GM12873 (cell line): ENCODE results near the gene FALEC.

Experiments
- TF ChIP-seq, protein P1 (sequence below): IDR thresholded peaks from 2 replicates; pipeline ENCODE4 v1.5.1; 2012; ENCODE audit warnings: low read depth, mild to moderate bottlenecking, moderate library complexity, low read length, control low read depth; ENCODE audit not compliant: insufficient read depth; ENCODE audit errors: missing control alignments

The FALEC gene

DNA sequence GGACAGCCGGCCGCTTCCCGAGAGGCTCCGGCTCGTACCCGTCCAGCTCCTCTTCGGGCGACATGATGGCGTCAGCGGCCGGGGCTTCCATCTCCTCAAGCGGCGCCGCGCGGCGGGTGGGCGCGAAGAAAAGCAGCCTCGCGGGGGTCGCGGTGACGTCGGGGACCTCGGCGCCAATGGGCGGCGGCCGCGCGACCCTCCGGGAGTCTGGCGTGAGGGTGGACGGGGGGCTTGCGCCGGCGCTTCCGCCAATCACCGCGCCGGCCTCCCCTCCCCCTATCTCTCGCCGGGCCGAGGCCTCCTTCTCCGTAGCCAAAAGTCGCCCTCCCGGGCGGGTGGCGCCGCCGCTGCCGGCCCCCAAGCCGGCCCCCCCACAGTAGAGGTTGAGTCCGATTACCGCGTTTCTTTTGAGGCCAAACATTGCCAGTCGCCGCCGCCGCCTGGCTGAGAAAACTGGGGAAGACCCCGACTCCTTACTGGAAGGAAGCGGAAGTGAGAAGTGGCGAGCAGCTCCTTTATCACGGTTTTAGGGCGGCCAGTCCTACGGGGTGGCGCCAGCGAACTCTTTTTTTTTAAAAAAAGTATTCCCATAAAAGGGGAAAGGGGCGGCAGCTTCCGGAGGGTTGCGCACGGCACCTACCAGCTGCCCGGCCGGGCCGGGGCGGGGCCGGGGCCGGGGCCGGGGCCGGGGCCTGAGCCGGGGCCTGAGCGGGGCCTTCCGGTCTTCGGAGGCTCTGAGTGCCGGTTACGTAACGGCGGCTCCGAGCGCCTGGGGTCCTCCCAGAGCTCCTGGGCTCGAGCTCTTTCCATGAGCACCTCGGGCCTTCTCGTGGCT, 63.8 kb downstream of the FALEC start, which contains the start of gene MCL1:
TSS of gene MCL1 (minus strand) at position 501 of the 835 bp plus-strand sequence. CDS start at position 421, 80 bp downstream.
- TF ChIP-seq, protein P1, sequence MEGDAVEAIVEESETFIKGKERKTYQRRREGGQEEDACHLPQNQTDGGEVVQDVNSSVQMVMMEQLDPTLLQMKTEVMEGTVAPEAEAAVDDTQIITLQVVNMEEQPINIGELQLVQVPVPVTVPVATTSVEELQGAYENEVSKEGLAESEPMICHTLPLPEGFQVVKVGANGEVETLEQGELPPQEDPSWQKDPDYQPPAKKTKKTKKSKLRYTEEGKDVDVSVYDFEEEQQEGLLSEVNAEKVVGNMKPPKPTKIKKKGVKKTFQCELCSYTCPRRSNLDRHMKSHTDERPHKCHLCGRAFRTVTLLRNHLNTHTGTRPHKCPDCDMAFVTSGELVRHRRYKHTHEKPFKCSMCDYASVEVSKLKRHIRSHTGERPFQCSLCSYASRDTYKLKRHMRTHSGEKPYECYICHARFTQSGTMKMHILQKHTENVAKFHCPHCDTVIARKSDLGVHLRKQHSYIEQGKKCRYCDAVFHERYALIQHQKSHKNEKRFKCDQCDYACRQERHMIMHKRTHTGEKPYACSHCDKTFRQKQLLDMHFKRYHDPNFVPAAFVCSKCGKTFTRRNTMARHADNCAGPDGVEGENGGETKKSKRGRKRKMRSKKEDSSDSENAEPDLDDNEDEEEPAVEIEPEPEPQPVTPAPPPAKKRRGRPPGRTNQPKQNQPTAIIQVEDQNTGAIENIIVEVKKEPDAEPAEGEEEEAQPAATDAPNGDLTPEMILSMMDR, result no peak

DNA sequence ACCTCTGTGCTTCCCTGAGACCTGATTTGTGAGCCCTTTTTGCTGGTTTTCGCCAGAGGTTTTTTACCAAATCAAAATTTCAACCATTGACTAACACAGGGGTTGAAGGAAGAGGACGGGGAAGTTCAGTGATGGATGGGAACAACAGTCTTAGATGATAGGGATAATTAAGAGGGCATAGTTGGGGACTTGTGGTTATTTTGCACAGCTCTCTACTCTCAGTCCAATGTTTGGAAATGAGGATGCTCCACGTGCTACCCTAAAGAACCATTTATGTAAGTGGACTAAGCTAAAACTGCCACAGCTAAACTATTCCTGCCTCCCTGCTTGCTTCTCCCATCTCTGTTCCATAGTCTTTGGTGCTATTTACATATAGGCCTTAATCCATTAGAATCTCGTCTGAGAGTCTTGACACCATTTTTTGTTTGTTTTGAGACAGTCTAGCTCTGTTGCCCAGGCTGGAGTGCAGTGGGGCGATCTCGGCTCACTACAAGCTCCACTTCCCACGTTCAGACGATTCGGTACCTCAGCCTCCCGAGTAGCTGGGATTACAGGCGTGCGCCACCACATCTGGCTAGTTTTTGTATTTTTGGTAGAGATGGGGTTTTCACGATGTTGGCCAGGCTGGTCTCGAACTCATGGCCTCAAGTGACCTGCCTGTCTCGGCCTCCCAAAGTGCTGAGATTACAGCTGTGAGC, 64.5 kb downstream of the FALEC start:
- TF ChIP-seq, protein P1, result no peak

DNA sequence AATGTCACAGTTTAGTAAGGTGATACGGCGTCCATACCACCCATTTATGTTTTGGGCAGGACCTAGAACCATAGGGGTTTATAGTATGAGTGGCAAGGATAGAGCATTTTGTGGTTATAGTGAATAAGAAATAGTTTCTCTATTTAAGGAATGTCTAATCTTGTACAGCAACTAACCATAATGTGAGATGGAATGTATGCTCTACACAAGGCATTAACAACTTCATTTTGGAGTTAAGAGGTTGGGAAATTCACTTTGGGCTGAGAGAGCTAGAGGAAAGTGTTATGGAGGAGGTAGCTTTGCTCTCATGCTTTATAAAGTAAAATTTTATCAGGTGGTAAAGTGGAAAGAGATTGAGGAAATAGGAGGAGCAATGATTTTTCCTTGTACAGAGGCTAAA, 66.8 kb downstream of the FALEC start:
- TF ChIP-seq, protein P1, result no peak
